Activated CD8-positive, alpha-beta memory T cell treated with anti-CD3 and anti-CD28 coated beads for 1 hour (primary cell): ENCODE results near the gene ACTL6B.
A peak's percentile ranks its signal among the peaks of the same experiment; 100 is the strongest.

Source experiments
- DNase-seq, 2 donors: peaks; one replicate each; pipeline ENCODE4 v3.0.0-alpha.2; 2020; ENCODE audit warnings: low read depth in 1 of 2; ENCODE audit errors: extremely low read depth in 1 of 2

ACTL6B gene

GRCh38 chr7:100629117-100629716 is 27.0 kb downstream of the ACTL6B start:
- DNase-seq, result no peak

- no peak for DNase-seq
These were observed 29.1 kb downstream of the ACTL6B start for GRCh38 chr7:100627238-100627549.

GRCh38 chr7:100626530-100627237 is 29.6 kb downstream of the ACTL6B start:
- peak; percentile 63 to 83 for DNase-seq

GRCh38 chr7:100626055-100626454 is 30.2 kb downstream of the ACTL6B start:
- no peak for DNase-seq

GRCh38 chr7:100623951-100624824 is 32.1 kb downstream of the ACTL6B start:
- no peak for DNase-seq

- no peak for DNase-seq
These were observed 34.7 kb downstream of the ACTL6B start for GRCh38 chr7:100621554-100621953.

DNA sequence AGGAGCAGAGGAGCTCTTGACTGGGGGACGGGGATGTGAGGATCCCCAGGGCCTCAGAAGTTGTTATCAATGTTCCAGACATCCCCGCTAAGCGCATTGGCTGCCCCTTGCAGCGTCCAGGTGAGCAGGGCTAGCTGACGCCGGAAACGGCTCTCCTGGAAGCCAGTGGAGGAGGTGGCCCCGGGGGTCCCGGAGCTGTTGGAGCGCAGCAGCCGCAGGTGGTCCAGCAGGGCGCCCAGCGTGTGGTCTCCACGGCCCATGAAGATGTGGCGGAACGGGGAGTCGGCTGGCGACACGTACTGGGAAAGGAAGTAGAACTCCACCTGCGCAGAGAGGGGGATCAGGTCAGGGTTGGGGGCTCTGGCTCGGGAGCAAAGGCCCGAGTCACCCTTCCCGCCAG is 35.4 kb downstream of the ACTL6B start:
- no peak for DNase-seq

GRCh38 chr7:100620239-100620638 is 36.0 kb downstream of the ACTL6B start:
- DNase-seq, result no peak

- DNase-seq, result no peak
These were observed 41.9 kb downstream of the ACTL6B start for GRCh38 chr7:100614308-100614861.

DNA sequence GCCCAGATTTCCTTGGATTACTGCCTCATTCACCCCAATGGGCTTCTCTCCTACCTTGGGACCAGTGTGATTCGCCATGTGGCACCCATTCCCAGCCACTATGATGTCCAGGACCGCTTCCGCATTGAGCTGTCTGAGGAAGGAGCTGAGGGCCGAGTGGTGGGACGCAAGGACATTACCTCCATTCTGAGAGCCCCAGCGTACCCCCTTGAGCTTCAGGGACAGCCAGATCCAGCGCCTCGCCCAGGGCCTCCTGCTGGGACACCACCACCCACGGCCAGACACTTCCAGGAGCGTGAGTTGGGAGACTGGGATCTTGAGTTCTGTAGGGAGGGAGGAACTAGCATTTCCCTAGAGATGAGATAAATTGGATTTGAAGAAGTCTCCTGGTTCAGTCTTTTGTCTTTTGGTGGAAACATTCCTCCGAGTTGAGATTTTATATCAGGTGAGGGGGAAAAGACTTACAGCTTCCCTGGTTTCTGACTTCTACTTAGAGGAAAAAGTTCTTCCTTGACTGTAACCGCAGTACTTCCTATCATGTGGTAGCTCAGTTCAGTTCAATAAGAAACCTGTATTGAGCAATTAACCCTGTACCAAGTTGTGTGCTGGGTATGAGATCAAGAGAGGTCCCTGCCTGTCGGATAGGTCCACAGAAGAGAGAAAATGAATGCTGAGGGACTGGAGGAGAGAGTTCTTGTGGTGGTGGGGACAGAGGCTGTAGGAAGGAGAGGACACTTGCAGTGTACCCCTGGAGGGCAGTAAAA is 42.7 kb downstream of the ACTL6B start:
- DNase-seq, result no peak

DNA sequence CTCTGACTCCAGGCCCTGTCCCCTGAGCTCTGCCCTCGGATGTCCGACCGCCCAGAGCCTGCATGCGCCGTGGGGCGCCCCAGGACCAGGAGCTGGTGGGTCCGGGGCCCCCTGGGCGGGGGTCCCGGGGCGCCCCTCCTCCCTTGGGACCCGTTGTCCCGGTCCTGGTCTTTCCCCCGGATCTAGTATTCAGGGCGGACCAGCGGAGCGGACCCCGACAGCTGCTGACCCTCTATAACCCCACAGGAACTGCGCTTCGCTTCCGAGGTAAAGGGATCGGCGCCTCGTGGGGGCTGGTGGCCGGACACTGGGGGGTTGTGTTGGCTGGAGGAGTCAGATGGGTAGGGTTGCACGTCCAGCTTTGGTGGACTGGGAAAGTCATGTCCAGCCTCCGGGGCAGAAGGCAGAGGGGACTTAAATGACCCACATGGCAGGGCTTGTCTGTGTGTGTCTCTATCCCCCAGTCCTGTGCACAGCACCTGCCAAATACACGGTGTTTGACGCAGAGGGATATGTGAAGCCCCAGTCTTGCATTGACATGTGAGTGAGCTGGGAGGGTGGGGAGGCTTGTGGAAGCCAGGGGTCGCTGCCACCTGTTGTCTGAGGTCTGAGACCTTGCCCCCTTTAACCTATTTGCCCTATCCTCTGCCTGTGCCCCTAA is 43.4 kb downstream of the ACTL6B start:
- DNase-seq, result no peak

GRCh38 chr7:100611983-100612729 is 44.1 kb downstream of the ACTL6B start, which contains the start of gene MOSPD3:
Gene MOSPD3 (plus strand): TSS chr7:100612540. CDS start chr7:100612792, 252 bp downstream.
- peak; percentile 93 to 96 for DNase-seq

DNA sequence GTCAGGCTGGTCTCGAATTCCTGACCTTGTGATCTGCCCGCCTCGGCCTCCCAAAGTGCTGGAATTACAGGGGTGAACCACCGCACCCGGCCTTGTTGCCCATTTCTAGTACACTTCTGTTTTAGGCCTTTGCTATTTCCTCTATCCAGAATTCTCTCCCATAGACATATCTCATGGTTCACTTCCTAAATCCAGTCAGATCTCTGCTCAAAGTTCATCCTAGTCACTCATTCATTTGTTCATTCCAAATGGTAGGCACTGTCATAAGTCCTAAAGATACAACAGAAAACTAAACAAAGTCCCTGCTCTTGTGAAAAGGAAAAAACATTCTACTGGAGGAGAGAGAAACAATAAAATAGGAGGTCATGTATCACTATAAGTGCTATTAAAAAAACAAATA is 46.3 kb downstream of the ACTL6B start:
- DNase-seq, result no peak

GRCh38 chr7:100607111-100607510 is 49.1 kb downstream of the ACTL6B start:
- no peak for DNase-seq

GRCh38 chr7:100606313-100606712 is 49.9 kb downstream of the ACTL6B start:
- DNase-seq, result no peak

GRCh38 chr7:100604976-100605911 is 51.0 kb downstream of the ACTL6B start:
- DNase-seq, result no peak

DNA sequence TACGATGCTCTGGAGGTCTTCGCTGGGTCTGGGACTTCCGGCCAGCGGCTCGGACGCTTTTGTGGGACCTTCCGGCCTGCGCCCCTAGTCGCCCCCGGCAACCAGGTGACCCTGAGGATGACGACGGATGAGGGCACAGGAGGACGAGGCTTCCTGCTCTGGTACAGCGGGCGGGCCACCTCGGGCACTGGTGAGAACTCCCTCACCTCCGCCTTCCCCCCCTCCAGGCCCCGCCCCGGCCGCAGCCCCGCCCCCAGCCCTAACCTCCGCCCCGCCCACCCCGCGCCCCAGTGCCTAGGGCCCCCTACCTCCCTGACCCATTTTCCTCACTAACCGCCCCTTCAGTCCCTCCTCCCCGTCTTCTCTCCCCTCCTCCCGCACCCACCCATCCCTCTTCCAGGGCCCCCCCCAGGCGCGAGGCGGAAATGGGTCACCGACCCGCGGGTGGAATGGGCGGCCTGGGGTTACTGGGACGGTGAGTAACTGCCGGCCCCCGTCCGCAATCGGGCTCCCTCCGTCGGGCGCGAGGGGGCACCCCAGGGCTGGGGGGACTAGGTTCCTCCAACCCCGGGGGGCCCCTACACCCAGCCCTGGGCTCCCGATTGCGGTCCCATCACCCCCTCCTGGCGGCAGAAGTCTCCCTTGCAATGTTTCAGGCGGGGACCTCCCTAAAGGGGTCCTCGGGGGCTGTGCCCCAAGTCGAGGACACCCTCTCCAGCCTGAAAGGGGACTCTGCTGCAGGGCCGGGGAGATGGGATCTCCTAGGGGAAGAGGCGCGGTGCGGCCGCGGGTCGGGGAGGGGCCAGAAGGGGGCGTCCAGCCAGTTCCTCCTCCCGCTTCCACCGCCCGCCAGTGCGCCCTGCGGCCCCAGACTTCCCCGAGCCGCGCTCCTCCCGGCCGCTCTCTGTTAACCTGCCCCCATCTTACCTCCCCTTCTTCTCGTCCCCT is 51.9 kb downstream of the ACTL6B start:
- peak; percentile 34 to 61 for DNase-seq

- DNase-seq, result no peak
These were observed 52.6 kb downstream of the ACTL6B start for GRCh38 chr7:100603726-100604027.
